HG02970 (cell line): ENCODE measurements around the gene HMCES.

Source experiments
- ATAC-seq: cut with Tn5 transposase; IDR thresholded peaks from one replicate; pipeline ENCODE4 v1.9.1; 2021; ENCODE audit warnings: mild to moderate bottlenecking, moderate library complexity, moderate number of reproducible peaks; ENCODE audit not compliant: unreplicated experiment, low FRiP score

The HMCES gene

DNA sequence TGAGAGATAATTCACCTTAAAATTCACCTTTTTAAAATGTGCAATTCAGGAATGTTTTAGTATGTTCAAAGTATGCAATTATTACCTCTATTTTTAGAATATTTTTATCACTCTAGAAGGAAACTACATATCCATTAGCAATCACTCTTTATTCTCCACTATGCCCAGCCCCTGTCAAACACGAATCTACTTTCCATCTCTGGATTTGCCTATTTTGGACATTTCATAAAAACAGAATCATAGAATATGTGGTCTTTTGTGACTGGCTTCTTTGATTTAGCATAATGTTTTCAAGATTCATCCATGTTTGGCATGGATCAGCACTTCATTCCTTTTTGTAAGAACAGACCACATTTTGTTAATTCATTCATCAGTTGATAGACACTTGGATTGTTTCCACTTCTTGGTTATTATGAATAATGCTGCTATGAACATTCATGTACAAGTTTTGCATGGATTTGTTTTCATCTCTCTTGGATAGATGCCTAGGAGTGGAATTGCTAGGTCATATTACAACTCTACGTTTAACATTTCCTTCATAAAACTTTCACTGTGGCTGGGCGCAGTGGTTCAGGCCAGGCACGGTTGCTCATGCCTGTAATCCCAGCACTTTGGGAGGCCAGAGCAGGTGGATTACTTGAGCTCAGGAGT is 12.7 kb downstream of the HMCES start:
- no peak for ATAC-seq

GRCh38 chr3:129295286-129295685 is 16.6 kb downstream of the HMCES start:
- no peak for ATAC-seq

- ATAC-seq, result no peak
Observed at GRCh38 chr3:129304146-129304961, 25.7 kb downstream of the HMCES start.

DNA sequence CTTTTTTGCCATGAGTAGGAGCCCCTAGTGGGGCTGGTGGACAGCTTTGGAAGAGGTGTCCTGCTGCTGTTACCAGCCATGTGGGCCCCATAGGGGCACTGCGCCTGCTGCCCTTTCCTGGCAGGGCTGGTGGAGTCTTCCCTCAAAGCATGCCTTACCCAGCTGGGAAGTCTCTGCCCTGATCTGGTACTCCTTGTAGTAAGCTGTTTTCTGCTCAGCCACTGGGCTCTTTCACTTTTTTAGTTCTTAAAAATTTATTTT is 26.2 kb downstream of the HMCES start:
- no peak for ATAC-seq

DNA sequence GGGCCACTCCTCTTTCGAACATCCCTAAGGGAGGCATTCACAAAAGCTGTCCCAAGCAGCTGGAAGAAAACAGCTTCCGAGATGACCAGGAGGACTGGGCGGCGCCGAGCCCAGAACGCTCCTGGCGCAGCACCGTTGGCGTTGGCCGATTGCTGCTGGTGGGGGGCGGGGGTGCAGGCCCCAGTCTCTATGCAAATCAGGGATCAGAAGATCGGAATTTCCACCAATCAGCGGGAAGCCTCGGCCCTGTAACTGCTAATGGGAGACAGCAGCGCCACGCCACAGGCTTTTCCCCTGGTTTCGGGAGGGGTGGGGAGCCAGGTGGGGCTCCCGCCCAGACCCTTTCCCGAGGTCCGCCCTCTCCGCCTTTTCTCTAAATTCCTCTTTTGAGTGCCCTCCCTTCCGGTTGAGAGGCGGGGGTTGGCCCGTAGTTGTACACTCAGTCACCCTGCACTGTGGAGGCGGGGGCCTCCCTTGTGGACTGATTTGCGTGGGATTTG is 27.0 kb downstream of the HMCES start:
- no peak for ATAC-seq

DNA sequence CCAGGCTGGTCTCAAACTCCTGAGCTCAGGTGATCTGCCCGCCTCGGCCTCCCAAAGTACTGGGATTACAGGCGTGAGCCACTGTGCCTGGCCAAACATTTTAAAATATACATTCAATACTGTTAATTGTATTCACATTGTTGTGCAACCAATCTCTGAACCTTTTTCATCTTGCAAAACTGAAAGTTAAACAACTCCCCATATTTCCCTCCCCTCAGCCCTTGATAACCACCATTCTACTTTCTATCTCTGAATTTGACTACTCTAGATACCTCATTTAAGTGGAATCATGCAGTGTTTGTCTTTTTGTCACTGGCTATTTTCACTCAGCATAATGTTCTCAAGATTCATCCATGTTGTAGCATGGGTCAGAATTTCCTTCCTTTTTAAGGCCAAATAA is 30.0 kb downstream of the HMCES start:
- no peak for ATAC-seq

DNA sequence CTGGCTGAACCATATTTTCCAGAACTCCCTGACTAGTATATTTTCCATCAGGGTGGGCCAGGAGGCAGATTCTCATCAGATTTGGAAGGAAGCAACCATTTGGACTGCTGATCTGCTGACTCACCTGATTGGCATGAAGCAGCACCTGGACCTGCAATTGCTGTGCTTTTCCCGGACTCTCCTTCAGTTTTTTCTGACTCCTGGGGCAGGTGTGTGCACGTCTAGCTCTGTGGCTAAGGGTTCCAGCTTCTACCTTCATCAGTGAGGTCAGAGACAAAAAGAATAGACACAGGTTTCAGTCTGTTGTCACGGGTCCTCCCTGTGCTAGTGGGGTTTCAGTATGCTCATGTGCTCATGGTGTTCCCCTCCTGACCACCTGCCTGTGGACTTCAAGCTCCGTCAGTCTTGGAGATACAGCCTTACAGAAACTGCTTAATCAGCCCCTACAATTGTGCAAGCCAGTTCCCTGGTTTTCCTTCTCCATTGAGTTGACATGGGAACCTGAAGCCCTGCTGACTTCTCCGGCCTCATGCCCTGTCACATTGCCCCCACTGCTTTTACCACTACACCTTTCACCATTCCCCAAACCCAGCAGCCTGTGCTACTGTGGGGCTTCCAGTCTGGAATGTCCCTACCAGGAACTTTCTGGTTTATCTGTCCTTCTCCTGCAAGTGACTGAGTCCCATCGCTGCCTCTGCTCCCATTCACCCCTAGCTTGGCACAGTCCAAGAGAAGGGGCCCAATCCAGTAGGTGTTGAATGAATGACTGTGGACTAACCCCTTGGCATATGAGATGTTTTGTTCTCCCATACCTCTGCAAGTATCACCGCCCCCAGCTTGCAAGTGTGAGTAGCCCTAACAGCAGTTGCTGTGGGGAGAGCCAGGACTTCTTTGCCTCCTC is 31.7 kb downstream of the HMCES start:
- no peak for ATAC-seq

DNA sequence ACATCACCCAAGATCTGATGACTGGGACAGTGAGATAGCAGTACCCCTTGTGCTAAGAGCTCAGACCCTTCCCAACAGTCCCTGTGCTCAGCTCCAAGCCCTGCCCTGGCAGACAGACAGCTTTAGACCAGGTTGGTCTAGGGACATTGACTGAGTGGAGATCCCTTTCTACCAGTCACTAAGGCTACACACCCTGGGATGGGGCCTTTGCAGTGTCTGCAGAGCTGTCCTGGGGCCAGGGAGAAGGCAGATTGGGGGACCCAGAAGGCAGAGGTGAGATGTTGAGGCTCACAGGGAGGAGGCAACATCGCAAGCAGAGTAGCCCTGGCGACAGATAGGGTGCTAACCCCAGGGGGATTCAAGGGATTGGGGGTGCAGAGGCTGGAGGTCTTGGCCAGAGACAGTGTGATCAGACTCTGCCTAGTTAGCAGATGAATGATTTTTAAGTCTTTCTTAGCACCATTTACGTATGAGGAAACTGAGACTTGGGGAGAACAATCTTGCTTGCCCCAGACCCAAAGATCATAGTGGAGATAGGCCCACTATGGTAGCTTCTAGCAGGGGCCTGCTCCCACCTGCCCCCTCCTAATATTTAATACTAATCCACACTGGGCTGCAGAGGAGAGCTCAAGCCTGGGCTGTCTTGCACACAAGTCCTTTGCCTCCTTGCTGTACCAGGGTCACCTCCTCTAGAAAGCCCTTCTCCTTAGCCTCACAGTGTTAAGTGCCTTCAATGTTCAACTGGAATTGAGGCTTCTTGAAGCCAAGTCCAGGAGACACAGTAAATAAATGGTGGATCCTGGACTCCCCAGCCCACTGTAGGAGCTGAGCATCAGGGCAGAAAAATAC is 32.6 kb downstream of the HMCES start:
- no peak for ATAC-seq

DNA sequence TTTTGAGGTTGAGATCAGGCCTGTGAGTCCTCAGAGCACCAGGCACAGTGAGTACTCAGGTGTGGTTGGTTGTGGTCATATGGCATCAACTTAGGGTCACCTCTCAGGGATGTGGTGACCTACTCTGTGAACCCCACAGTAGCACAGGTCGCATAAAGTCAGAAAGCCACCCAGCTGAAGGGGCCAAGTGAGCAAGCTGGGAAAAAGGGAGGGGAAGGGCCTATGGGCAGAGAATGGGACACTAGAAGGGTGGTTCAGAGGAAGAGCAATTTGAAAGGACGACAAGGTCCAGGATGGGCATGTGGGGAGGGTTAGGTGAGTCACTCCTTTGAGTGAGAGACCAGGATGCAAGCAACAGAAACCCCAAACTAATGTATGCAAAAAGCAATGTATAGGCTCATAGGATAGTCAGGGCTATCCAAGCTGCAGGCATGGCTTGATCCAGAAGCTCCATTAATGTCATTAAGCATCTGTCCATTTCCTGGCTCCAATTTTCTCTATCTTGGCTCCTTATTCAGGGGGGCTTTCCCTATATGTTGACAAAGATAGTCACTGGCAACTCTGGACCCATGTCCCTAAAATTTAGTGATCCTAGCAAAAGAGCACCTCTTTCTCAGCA is 33.5 kb downstream of the HMCES start:
- ATAC-seq, result no peak

DNA sequence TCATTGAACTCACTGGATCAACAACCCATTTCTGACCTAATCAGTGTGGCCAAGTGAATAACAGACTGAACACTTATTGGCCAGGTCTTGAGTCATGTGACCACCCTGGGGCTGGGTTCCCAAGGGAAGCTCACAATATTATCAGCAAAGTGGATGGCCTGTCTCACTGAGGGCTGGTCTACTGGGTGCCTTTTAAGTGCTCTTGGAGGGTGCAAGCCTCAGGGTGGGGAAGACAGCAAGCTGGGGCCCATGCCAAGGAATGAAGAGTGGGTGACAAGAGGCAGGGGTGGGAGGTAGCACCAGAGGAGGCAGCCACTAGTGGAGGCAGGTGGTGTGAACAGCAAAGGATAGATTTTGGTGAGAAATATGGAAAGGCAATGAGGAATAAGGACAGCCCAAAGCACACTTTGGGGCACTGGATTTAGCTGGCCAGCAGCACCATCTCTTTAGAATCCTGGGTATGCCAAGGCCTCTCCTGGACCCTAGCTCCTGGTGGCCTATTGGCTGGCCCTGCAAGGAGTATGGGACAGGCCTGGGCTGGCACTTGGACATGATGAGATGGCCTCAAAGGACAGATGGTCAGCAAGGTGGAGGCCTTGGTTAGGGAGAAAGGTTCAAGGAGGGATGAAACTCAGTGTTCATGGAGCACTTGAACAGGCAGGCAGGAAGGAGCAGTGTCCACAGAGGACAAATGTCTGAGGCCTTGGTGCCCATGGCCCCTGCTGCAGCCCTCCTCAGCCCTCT is 34.2 kb downstream of the HMCES start:
- ATAC-seq, result no peak

- no peak for ATAC-seq
Observed at GRCh38 chr3:129313415-129313664, 34.7 kb downstream of the HMCES start.

- no peak for ATAC-seq
Observed at GRCh38 chr3:129313665-129314385, 35.2 kb downstream of the HMCES start.

DNA sequence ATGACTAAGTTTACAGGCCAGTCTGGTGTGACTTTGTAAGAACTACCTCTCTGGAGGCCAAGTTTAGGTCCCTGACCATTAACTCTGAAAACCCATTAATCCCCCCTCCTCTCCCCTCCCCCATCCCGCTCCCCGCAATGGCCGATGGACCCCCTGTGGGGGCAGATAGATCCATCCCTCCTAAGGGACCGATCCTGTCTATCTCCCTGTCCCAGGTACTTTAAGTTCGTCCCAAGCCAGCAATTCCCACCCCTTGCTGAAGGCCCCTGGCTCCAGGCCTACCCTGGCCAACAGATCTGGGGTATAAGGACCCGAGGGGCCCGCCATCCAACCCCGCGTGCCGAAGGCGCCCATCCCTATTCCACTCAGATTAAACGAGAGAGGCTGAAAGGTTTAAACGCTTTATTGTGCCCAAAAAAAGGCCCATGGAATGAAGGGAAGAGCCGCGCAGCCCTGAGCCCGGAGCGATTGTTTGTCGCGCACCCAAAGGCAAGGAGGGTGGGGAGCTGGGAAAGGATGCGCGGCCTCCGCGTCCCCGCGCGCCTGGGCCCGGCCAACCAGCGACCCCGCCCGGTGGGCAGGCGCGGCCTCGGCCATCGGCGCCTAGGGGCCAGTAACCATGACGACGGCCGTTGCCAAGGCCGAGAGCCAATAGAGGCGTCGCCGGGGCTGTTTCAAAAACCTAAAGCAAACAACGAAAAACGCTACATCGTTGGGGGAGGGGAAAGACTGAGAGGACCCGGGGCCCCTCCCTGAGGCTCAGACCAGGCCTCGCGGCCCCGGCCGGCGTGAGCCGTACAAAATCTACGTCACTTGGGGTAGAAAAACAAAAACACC is 35.9 kb downstream of the HMCES start:
- ATAC-seq, result peak; percentile 29

DNA sequence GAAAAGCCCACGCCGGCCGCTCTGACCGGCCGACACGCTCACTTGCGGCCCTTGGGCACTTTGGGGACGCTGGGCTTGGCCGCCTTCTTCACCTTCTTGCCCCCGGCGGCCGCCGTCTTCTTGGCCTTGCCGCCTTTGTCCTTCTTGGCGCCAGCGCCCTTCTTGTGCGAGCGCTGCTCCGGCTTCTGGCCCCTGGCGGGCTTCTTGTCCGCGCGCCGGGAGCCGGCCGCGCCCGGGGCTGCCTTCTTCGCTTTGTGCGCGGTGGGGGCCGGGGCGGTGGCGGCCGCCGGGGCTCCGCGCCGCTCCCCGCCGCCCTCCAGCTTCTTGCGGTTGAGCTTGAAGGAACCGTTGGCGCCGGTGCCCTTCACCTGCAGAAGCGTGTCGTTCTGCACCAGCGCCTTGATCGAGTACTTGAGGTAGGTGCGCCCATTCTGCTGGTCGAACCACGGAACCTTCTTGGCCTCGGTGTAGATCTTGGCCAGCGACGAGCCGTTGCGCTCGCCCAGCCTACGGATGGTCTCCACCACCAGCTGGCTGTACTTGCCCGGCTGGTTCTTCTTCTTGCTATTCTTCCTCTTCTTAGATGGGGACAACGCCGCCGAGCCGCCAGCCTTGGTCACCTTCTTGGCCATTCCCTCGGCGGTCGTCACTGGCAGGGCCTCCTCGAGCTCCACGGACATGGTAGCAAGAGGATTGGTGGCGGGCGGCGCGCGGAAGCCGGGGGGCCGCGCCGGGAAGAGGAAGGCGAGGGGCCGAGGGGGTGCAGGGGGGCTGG is 36.7 kb downstream of the HMCES start:
- ATAC-seq, result no peak

DNA sequence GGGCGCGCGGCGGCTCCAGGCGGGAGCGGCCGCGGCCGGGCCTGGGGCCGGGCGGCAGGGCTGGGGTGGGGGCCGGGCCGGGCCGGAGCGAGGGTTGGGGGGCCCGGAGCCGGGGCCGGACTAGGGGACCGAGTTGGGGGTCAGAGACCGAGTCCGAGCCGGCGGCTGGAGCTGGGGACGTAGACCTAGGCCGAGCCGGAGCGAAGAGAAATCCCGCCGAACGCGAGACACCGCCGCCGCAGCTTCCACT is 37.3 kb downstream of the HMCES start:
- ATAC-seq, result no peak

GRCh38 chr3:129316248-129317013 is 37.8 kb downstream of the HMCES start:
- peak; percentile 30 for ATAC-seq
